NCI-H524 treated with DMSO at 0.1 percent for 48 hours (cell line): Measurements from ENCODE around the gene EVI5.
"Not testable (repeated sequence)": the region's sequence is repeated elsewhere in the genome, so short reads cannot be mapped to it uniquely, and the experiment has no call there.

Source experiments
- DNase-seq: peaks from one replicate; lab custom pipeline; 2025; lab: John Stamatoyannopoulos, UW

EVI5 gene

GRCh38 chr1:92690212-92690906 is 94.5 kb downstream of the EVI5 start:
- DNase-seq: no peak

GRCh38 chr1:92679980-92680379 is 104.9 kb downstream of the EVI5 start:
- no peak for DNase-seq

GRCh38 chr1:92663775-92664174 is 121.1 kb downstream of the EVI5 start:
- DNase-seq: no peak

- no peak for DNase-seq
These were observed 122.9 kb downstream of the EVI5 start for GRCh38 chr1:92662048-92662447.

GRCh38 chr1:92657701-92658100 is 127.2 kb downstream of the EVI5 start:
- no peak for DNase-seq

GRCh38 chr1:92655197-92655801 is 129.6 kb downstream of the EVI5 start:
- no peak for DNase-seq

- no peak for DNase-seq
These were observed 131.1 kb downstream of the EVI5 start for GRCh38 chr1:92653605-92654381.

GRCh38 chr1:92640686-92641085 is 144.2 kb downstream of the EVI5 start:
- not testable (repeated sequence) for DNase-seq

- DNase-seq: no peak
These were observed 146.4 kb downstream of the EVI5 start for GRCh38 chr1:92638498-92638897.

- DNase-seq: not testable (repeated sequence)
These were observed 149.7 kb downstream of the EVI5 start for GRCh38 chr1:92635203-92635602.

- no peak for DNase-seq
These were observed 161.6 kb downstream of the EVI5 start for GRCh38 chr1:92623187-92623778.

GRCh38 chr1:92619466-92620189 is 165.3 kb downstream of the EVI5 start:
- no peak for DNase-seq

- DNase-seq: no peak
These were observed 183.9 kb downstream of the EVI5 start for GRCh38 chr1:92601044-92601443.

GRCh38 chr1:92599184-92599583 is 185.7 kb downstream of the EVI5 start:
- DNase-seq: no peak

- DNase-seq: not testable (repeated sequence)
These were observed 195.5 kb downstream of the EVI5 start for GRCh38 chr1:92589361-92589760.

GRCh38 chr1:92587445-92587844 is 197.5 kb downstream of the EVI5 start:
- DNase-seq: no peak

- DNase-seq: no peak
These were observed 199.1 kb downstream of the EVI5 start for GRCh38 chr1:92585831-92586230.

GRCh38 chr1:92584810-92585209 is 200.1 kb downstream of the EVI5 start:
- DNase-seq: not testable (repeated sequence)

- DNase-seq: no peak
These were observed 200.8 kb downstream of the EVI5 start for GRCh38 chr1:92583821-92584760.

GRCh38 chr1:92577261-92577895 is 207.5 kb downstream of the EVI5 start:
- no peak for DNase-seq
